Gastroesophageal sphincter (tissue), 4 donors: Measurements from ENCODE around the gene NET1. TPM values are rescaled to one million over a fixed set of nuclear protein-coding genes. Genes with fewer than 3 reads are reported as not detected.
A peak's percentile ranks its signal among the peaks of the same experiment; 100 is the strongest.

ENCODE experiments used
- ATAC-seq: fragments of 150-250 bp; one replicate; pipeline ENCODE4 v1.9.1; 2016; ENCODE audit warnings: mild to moderate bottlenecking, moderate library complexity
- H3K27ac ChIP-seq, 4 donors: fragments of 200-600 bp; sonication (generic) in 3 of 4; 1 replicate in 3 of 4; 2 replicates in 1 of 4; pipeline ENCODE4 v1.5.1; 2016 to 2019
- H3K27me3 ChIP-seq: fragments of 200-600 bp; sonication (generic); one replicate; pipeline ENCODE4 v1.5.1; 2019
- H3K36me3 ChIP-seq, 2 donors: fragments of 200-600 bp; sonication (generic); one replicate each; pipeline ENCODE4 v1.5.1; 2019; ENCODE audit warnings: control low read depth in 1 of 2
- H3K4me1 ChIP-seq, 3 donors: fragments of 200-600 bp; sonication (generic); 1 replicate in 2 of 3; 2 replicates in 1 of 3; pipeline ENCODE4 v1.5.1; 2016 to 2019; ENCODE audit warnings: control low read depth in 2 of 3
- H3K4me3 ChIP-seq, 2 donors: fragments of 200-600 bp; sonication (generic); one replicate each; pipeline ENCODE4 v1.5.1; 2019; ENCODE audit warnings: mild to moderate bottlenecking in 1 of 2, moderate library complexity in 1 of 2
- H3K9me3 ChIP-seq, 3 donors: fragments of 200-600 bp; sonication (generic); one replicate each; pipeline ENCODE4 v1.5.1; 2017 to 2019; ENCODE audit warnings: control low read depth in 2 of 3
- CTCF ChIP-seq, 4 experiments: fragments of 200-600 bp in 2 of 4; fragments of 450-650 bp in 2 of 4; sonication (generic) in 1 of 4; IDR thresholded peaks; one replicate each; pipeline ENCODE4 v1.5.1; 2017 to 2019; ENCODE audit warnings: antibody characterized with exemption in 4 of 4, mild to moderate bottlenecking in 2 of 4, moderate library complexity in 2 of 4
- EP300 ChIP-seq: sonication (generic); formaldehyde crosslinking; IDR thresholded peaks from one replicate; pipeline ENCODE4 v1.6.1; 2017; ENCODE audit warnings: antibody characterized with exemption, mild to moderate bottlenecking
- POLR2A ChIP-seq, 2 donors: fragments of 450-650 bp; IDR thresholded peaks; one replicate each; pipeline ENCODE4 v1.6.1; 2017; ENCODE audit warnings: antibody characterized with exemption in 2 of 2, mild to moderate bottlenecking in 2 of 2, moderate library complexity in 1 of 2
- POLR2AphosphoS5 ChIP-seq: sonication (generic); formaldehyde crosslinking; IDR thresholded peaks from one replicate; pipeline ENCODE4 v1.6.1; 2017; ENCODE audit warnings: antibody characterized with exemption
- WGBS, 2 donors: methylation state at CpG; one replicate each; pipeline ENCODE4 v1.1.5; 2018; ENCODE audit warnings: low coverage in 1 of 2; 5-methylcytosine and 5-hydroxymethylcytosine counted together
- total RNA-seq, 4 donors: library from RNA; depleted of rRNA; stranded (reverse); fragments of >200 nt; gene quantifications; one replicate each; pipeline ENCODE4 v1.1.0, GENCODE V29; 2016

The NET1 gene
- total RNA-seq, 4 donors from 2014 or later = 288 to 401 (median 343) TPM

DNA sequence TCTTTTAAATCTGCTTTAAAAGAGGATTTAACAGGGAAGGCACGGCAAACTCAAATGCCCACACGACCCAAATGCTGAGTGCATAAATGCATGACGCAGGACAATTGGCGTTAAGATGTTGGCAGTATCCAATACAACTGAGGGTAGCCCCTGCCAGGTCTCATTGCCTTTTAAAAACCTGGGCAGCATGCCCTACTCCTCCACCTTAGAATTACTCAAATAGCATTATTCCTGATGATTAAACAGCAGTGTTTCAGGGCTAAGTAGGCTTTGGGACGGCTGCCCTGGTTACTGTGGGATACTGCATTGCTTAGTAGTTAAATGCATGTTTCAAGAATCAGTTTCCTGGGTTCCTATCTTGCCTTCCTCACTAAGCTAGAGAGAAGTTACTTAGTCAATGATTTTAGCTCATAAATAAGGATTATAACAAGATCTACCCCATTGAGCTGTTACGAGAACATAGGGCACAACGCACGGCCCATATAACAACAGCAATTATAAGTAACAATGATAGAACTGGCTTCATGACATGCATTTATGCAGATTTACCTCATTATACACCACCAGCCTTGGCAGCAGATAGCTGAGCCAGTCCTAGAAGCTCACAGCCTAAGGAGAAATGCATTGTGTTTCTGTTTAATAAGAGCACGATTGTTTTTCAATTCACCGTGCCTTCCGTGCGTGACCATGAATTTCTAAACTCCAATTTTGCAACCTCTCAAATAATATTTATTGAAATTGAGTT lies 15.6 kb upstream of the NET1 start:
- H3K9me3 ChIP-seq = peaks cover 0 to 6% (median 0%) of the 10 kb centered on the region in 3 donors
- peak overlapping the region in 1 of 4 donors; percentile 46 for H3K27ac ChIP-seq
- H3K4me3 ChIP-seq = no peak overlapping the region
- 50 to 65% methylated on average over 11 to 12 of the region's 12 CpGs for WGBS, 2 donors
- ATAC-seq = no peak
- H3K36me3 ChIP-seq = no peaks in the 10 kb centered on the region
- peaks cover 0 to 7% (median 0%) of the 10 kb centered on the region in 3 donors for H3K4me1 ChIP-seq
- TF ChIP-seq CTCF (IDR thresholded peaks at IDR 0.05) (no peak), EP300 (no peak), POLR2AphosphoS5 (peak; percentile 62), POLR2A (IDR thresholded peaks at IDR 0.05) (no peak)
- no peaks in the 10 kb centered on the region for H3K27me3 ChIP-seq

DNA sequence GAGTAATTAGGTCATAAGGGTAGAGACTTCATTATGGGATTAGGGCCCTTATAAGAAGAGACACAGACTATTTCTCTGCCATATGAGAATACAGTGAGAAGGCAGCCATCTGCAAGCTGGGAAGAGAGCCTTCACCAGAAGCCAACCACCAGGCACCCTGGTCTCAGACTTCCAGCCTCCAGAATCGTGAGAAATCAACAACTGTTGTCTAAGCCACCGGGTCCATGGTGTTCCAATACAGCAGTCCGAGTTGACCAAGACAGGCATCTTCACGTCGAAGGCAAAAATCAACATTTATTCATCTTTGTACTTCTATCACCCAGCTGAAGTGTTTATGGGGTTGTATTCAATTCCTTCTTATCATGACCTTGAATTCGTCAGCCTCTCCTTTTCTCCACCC lies 13.0 kb upstream of the NET1 start:
- H3K36me3 ChIP-seq = no peaks in the 10 kb centered on the region
- no peaks in the 10 kb centered on the region for H3K9me3 ChIP-seq
- WGBS, 2 donors = 70 to 86% methylated on average over 5 of the region's 6 CpGs
- no peak overlapping the region for H3K27ac ChIP-seq
- no peak overlapping the region for H3K4me3 ChIP-seq
- no peak for ATAC-seq
- H3K4me1 ChIP-seq = peaks cover 0 to 7% (median 0%) of the 10 kb centered on the region in 3 donors
- TF ChIP-seq POLR2AphosphoS5 (no peak), EP300 (no peak), POLR2A (IDR thresholded peaks at IDR 0.05) (no peak), CTCF (IDR thresholded peaks at IDR 0.05) (no peak)
- no peaks in the 10 kb centered on the region for H3K27me3 ChIP-seq

- Histone ChIP-seq H3K27ac (no peak overlapping the region), H3K4me1 (peaks cover 0 to 7% (median 0%) of the 10 kb centered on the region in 3 donors), H3K27me3 (no peaks in the 10 kb centered on the region), H3K9me3 (no peaks in the 10 kb centered on the region), H3K36me3 (no peaks in the 10 kb centered on the region), H3K4me3 (no peak overlapping the region)
- ATAC-seq = no peak
- peak; percentile 92 for TF ChIP-seq POLR2AphosphoS5
- no peak for TF ChIP-seq CTCF (IDR thresholded peaks at IDR 0.05)
- TF ChIP-seq POLR2A (IDR thresholded peaks at IDR 0.05) = no peak
- WGBS, 2 donors = 52 to 63% methylated on average over 7 to 8 of the region's 9 CpGs
Observed at GRCh38 chr10:5400468-5401240, 11.7 kb upstream of the NET1 start.

- Histone ChIP-seq H3K9me3 (no peaks in the 10 kb centered on the region), H3K27ac (peak overlapping the region in 1 of 4 donors; percentile 41), H3K27me3 (no peaks in the 10 kb centered on the region), H3K36me3 (no peaks in the 10 kb centered on the region), H3K4me3 (no peak overlapping the region), H3K4me1 (no peaks in the 10 kb centered on the region)
- TF ChIP-seq EP300 (no peak), POLR2A (IDR thresholded peaks at IDR 0.05) (no peak), CTCF (IDR thresholded peaks at IDR 0.05) (no peak), POLR2AphosphoS5 (no peak)
- 76 to 80% methylated on average over 2 to 3 of the region's 3 CpGs for WGBS, 2 donors
- ATAC-seq = no peak
Observed at GRCh38 chr10:5402798-5403197, 9.6 kb upstream of the NET1 start.
